HFF-Myc (cell line): Measurements from ENCODE around the gene DRGX.

Source experiments
- DNase-seq: peaks from one replicate; pipeline ENCODE4 v3.0.0-alpha.2; 2011; ENCODE audit warnings: low read depth; ENCODE audit errors: extremely low read depth
- H3K4me3 ChIP-seq: replicated peaks from 2 replicates; pipeline ENCODE4 v1.5.1; 2011; ENCODE audit warnings: low read depth, mild to moderate bottlenecking, control low read depth, low read length
- TF ChIP-seq, protein P1 (sequence below): IDR thresholded peaks from 2 replicates; pipeline ENCODE4 v1.5.1; 2012; ENCODE audit warnings: mild to moderate bottlenecking, low read depth, low read length, control low read depth; ENCODE audit errors: missing control alignments

The DRGX gene

DNA sequence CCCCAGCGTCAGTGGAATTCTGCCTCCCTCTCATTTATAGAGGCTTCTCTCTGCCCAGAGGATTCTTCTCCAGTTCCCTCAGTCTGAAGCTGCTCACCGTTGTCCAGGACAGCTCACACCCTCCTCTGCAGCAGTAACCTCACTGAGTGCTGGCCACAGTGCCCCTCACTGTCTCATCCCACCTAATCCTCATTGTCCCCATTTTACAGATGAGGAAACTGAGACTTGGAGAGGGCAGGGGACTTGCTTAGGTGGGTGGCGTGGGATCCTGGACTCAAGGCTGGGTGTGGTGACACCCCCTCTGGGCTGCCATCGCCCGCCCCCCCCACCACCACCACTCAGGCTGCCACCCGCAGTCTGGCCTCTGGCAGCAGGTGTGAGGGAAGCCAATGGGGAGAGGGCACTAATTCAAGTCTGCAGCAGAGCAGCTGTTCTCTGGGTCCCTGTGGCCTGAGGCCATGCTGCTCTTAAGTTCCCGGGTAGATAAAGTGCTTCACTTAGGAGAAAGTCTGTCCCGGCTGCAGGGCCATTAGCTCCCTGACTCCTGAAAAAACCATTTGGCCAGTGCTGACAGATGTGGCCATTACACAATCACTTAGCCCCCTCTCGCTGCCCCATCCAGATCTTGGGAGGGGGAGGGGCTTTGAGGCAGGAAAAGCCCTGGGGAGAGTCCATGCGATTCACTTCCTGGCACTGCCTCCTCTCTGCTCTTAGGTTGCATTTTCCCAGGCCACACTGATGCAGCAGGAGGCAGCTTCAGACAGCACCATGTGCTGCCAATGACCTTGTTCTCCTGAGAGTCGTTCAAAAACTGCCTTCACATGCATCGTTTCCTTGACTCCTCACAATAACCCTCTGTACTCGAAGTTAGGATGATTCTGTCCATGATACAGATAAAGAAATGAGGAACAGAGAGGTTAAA, 36.3 kb downstream of the DRGX start:
- H3K4me3 ChIP-seq = no peak overlapping the region
- TF ChIP-seq, protein P1, sequence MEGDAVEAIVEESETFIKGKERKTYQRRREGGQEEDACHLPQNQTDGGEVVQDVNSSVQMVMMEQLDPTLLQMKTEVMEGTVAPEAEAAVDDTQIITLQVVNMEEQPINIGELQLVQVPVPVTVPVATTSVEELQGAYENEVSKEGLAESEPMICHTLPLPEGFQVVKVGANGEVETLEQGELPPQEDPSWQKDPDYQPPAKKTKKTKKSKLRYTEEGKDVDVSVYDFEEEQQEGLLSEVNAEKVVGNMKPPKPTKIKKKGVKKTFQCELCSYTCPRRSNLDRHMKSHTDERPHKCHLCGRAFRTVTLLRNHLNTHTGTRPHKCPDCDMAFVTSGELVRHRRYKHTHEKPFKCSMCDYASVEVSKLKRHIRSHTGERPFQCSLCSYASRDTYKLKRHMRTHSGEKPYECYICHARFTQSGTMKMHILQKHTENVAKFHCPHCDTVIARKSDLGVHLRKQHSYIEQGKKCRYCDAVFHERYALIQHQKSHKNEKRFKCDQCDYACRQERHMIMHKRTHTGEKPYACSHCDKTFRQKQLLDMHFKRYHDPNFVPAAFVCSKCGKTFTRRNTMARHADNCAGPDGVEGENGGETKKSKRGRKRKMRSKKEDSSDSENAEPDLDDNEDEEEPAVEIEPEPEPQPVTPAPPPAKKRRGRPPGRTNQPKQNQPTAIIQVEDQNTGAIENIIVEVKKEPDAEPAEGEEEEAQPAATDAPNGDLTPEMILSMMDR = no peak
- peak; percentile 11 for DNase-seq

DNA sequence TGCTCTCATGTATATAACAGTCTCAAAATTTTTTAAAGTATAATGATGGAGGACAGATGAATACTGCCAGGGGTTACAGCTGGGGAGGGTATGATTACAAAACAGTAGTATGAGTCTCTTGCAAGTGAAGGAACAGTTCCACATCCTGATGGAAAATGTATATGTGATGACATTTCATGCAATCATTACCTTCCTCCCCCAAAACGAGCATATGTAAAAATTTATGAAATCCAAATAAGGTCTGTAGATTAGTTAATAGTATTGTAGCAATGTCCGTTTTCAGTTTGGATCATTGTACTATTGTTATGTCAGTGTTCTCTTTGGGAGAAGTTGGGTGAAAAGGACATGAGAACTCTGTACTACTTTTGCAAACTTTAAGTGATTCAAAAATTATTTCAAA, 38.0 kb downstream of the DRGX start:
- TF ChIP-seq, protein P1 = no peak
- no peak overlapping the region for H3K4me3 ChIP-seq
- no peak for DNase-seq

DNA sequence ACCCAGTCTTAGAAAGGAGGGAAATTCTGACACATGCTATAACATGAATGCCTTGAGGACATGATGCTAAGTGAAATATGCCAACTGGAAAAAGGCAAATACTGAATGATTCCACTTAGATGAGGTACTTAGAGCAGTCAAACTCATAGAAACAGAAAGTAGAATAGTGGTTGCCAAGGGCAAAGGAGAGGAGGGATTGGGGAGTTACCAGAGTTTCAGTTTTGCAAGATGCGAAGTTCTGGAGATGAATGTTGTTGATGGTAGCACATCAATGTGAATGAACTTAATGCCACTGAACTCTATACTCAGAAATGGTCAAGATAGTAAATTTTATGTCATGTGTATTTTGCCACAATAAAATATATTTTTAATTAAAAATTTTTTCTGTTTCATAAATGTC, 38.9 kb downstream of the DRGX start:
- DNase-seq = no peak
- no peak overlapping the region for H3K4me3 ChIP-seq

DNA sequence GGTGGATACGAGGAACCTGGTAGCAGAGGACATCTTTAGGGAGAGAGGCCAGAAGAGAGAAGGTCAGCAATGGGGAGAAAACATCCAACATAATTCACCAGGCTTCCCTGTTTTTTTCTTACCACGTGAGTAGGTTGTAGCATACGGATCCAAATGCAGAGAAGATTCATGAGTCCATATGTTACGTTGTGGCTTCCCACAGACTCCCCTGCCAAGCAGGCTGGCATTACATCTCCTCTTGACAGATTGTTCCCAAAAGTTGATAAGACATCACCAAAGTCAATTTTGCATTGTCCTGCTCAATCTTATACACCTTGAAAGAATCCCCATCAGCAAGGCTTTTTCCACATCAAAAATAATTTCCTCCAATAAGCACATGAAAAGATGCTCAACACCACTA, 39.7 kb downstream of the DRGX start:
- no peak for DNase-seq
- TF ChIP-seq, protein P1 = no peak
- H3K4me3 ChIP-seq = no peak overlapping the region

More for the DNA sequence above, 38.9 kb downstream of the DRGX start:
- TF ChIP-seq, protein P1 = no peak

DNA sequence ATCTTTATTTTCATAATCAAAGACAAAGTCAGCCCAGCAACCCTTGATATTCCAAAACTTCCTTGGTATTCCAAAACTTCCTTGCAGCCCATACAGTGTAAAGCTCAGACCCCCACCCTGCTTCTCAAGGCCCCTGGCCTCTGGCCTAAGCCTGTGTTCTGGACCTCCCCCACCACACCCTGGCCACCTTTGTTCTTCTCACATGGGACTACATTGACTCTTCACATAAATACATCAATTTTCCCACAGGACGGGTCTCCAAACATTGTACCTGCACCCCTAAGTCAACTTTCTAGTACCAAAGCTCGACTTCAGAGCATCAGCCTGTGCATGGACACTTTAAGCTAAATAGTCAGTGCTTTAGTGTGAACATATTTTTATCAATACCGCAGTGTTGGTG, 40.7 kb downstream of the DRGX start:
- no peak overlapping the region for H3K4me3 ChIP-seq
- TF ChIP-seq, protein P1 = no peak
- DNase-seq = no peak

DNA sequence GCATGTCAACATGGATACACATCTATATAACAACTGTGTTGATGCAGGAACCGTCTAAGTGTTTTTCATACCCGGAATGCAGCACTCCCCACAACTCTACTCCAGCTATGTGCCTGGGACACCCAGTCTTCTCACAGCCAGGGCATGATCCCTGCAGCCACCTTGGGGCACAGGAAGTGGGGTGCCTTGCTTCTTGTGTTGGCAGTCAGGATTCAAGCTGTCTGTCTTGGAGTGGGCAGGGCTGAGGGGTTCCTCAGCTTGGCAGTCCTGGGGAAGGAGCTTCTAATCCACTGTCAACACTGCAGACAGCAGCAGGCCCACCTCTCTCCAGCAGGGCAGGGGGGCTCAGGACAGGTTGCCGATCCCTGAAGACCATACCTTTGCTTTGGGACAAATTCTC, 41.3 kb downstream of the DRGX start:
- TF ChIP-seq, protein P1 = no peak
- H3K4me3 ChIP-seq = no peak overlapping the region
- no peak for DNase-seq
